Naive thymus-derived CD8-positive, alpha-beta T cell (primary cell): ENCODE data around the gene CUL5. TPM values are rescaled to one million over a fixed set of nuclear protein-coding genes. Genes with fewer than 3 reads are reported as not detected.

Experiments
- ATAC-seq, 2 donors: fragments of 150-1000 bp; cut with Tn5 transposase in 1 of 2; sonication (Bioruptor Pico), chemical (Tn5 transposase) in 1 of 2; 1 replicate in 1 of 2; 2 replicates in 1 of 2; pipeline ENCODE4 v1.10.0; 2021; ENCODE audit warnings: mild to moderate bottlenecking in 2 of 2, moderate library complexity in 2 of 2
- POLR2A ChIA-PET: fragments of 350-600 bp; sonication (Branson Sonifier 250); formaldehyde crosslinking; loops from one replicate; lab custom pipeline; 2021; ENCODE audit warnings: antibody characterized with exemption; lab: Charles Lee
- DNase-seq, 10 donors: peaks; one replicate each; pipeline versions ENCODE4 v3.0.0 to v3.0.0-alpha.2; 2020 to 2022
- H3K27ac Mint-ChIP-seq, 10 donors: one replicate each; pipeline ENCODE4 v1.8.0; 2020 to 2022; ENCODE audit warnings: mild to moderate bottlenecking in 10 of 10, mixed read lengths in 10 of 10, moderate library complexity in 4 of 10, inconsistent platforms in 1 of 10
- H3K27me3 Mint-ChIP-seq, 5 donors: one replicate each; pipeline ENCODE4 v1.8.0; 2021 to 2022; ENCODE audit warnings: mixed read lengths in 5 of 5
- H3K36me3 Mint-ChIP-seq, 3 donors: one replicate each; pipeline ENCODE4 v1.8.0; 2020 to 2022; ENCODE audit warnings: mixed read lengths in 3 of 3, mild to moderate bottlenecking in 2 of 3, inconsistent platforms in 1 of 3
- H3K4me1 Mint-ChIP-seq, 4 donors: one replicate each; pipeline ENCODE4 v1.8.0; 2021 to 2022; ENCODE audit warnings: mixed read lengths in 4 of 4
- H3K4me3 Mint-ChIP-seq, 10 donors: one replicate each; pipeline ENCODE4 v1.8.0; 2020 to 2022; ENCODE audit warnings: mild to moderate bottlenecking in 10 of 10, mixed read lengths in 10 of 10, moderate library complexity in 6 of 10, inconsistent platforms in 1 of 10
- H3K9me3 Mint-ChIP-seq, 9 donors: one replicate each; pipeline ENCODE4 v1.8.0; 2020 to 2022; ENCODE audit warnings: mixed read lengths in 9 of 9, mild to moderate bottlenecking in 3 of 9, inconsistent platforms in 1 of 9, moderate library complexity in 1 of 9
- polyA plus RNA-seq, 3 donors: library from polyadenylated mRNA; unstranded; fragments of 300-500 nt; fragmentation: Illumina TruSeq; gene quantifications; one replicate each; pipeline ENCODE4 v1.2.3, GENCODE V29; 2021
- total RNA-seq, 8 experiments: library from RNA in 2 of 8; stranded (reverse) in 2 of 8; gene quantifications; one replicate each; pipeline ENCODE4 v1.2.3 and lab custom pipeline; 2021 to 2026

The CUL5 gene
- 10 to 100 TPM; 36.2 to 38.4 TPM for total RNA-seq
- polyA plus RNA-seq: 10 to 100 TPM; 31.7 to 44.2 (median 38.2) TPM
- 41.8 to 86.2 (median 76.1) reads per million in 6 experiments for total RNA-seq (lab: John Stamatoyannopoulos, UW)

- DNase-seq (peak; percentile 81 to 93 (median 90)), ATAC-seq (peak; percentile 86 to 87)
- Mint-ChIP-seq H3K9me3 (no peaks in the 10 kb centered on the region), H3K27ac (peak within 1 kb of the TSS; percentile 94 to 99 (median 98)), H3K36me3 (peaks cover 0 to 4% (median 0%) of the 10 kb centered on the region in 3 donors), H3K4me1 (peaks cover 8 to 16% (median 11%) of the 10 kb centered on the region in 4 donors), H3K27me3 (no peaks in the 10 kb centered on the region), H3K4me3 (peak within 1 kb of the TSS in 8 of 10 donors; percentile 95 to 99 (median 98))
- POLR2A ChIA-PET: interaction anchor here (0.6 to 1.5 kb wide), 14 partner anchors 9 to 1932 kb away, joined by 3 to 11 read pairs (median 4); partner anchors contain the start of genes ALKBH8, ATM, CWF19L2 and DDX10
Measured at GRCh38 chr11:108008656-108009496, at the start of gene CUL5. Gene CUL5, plus strand, starts transcription at chr11:108008898. Its CDS starts 451 bp downstream, at chr11:108009349.

- H3K4me3 Mint-ChIP-seq: no peak overlapping the region
- peaks cover 0 to 6% (median 1%) of the 10 kb centered on the region in 4 donors for H3K4me1 Mint-ChIP-seq
- H3K36me3 Mint-ChIP-seq: no peaks in the 10 kb centered on the region
- peaks cover 8 to 21% (median 16%) of the 10 kb centered on the region in 5 donors for H3K27me3 Mint-ChIP-seq
- POLR2A ChIA-PET: no interaction called here
- no peak for ATAC-seq
- no peaks in the 10 kb centered on the region for H3K9me3 Mint-ChIP-seq
- DNase-seq: no peak
- no peak overlapping the region for H3K27ac Mint-ChIP-seq
Measured at GRCh38 chr11:107961480-107961879, 47.2 kb upstream of the CUL5 start.

- H3K27ac Mint-ChIP-seq: no peak overlapping the region
- H3K4me1 Mint-ChIP-seq: no peaks in the 10 kb centered on the region
Measured at GRCh38 chr11:107962181-107962580, 46.5 kb upstream of the CUL5 start.

DNA sequence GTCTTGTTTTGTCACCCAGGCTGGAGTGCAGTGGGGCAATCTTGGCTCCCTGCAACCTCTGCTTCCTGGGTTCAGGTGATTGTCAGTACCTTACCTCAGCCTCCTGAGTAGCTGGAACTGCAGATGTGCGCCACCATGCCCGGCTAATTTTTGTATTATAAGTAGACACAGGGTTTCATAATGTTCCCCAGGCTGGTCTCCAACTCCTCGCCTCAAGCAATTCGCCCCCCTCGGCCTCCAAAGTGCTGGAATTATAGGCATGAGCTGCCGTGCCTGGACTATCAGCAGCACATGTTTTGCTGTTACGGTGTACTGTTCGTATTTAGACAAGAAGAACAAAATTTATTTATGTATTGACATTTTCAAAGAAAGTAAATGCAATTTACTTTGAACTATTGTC lies 45.6 kb upstream of the CUL5 start:
- H3K27ac Mint-ChIP-seq: no peak overlapping the region
- H3K27me3 Mint-ChIP-seq: peaks cover 0 to 11% (median 8%) of the 10 kb centered on the region in 5 donors
- H3K4me3 Mint-ChIP-seq: no peak overlapping the region
- POLR2A ChIA-PET: no interaction called here
- no peaks in the 10 kb centered on the region for H3K4me1 Mint-ChIP-seq
- DNase-seq (no peak), ATAC-seq (no peak)
- H3K36me3 Mint-ChIP-seq: no peaks in the 10 kb centered on the region
- no peaks in the 10 kb centered on the region for H3K9me3 Mint-ChIP-seq

More at GRCh38 chr11:107962181-107962580, 46.5 kb upstream of the CUL5 start:
- Mint-ChIP-seq H3K27me3 (peaks cover 4 to 15% (median 11%) of the 10 kb centered on the region in 5 donors), H3K9me3 (no peaks in the 10 kb centered on the region), H3K4me3 (no peak overlapping the region), H3K36me3 (no peaks in the 10 kb centered on the region)
- POLR2A ChIA-PET: no interaction called here
- ATAC-seq (no peak), DNase-seq (no peak)

- Mint-ChIP-seq H3K27me3 (peaks cover 0 to 10% (median 0%) of the 10 kb centered on the region in 5 donors), H3K9me3 (no peaks in the 10 kb centered on the region), H3K4me1 (no peaks in the 10 kb centered on the region), H3K36me3 (no peaks in the 10 kb centered on the region), H3K4me3 (no peak overlapping the region), H3K27ac (no peak overlapping the region)
- DNase-seq (no peak), ATAC-seq (no peak)
- POLR2A ChIA-PET: no interaction called here
Measured at GRCh38 chr11:107969219-107969618, 39.5 kb upstream of the CUL5 start.

GRCh38 chr11:107970049-107970448 lies 38.6 kb upstream of the CUL5 start:
- POLR2A ChIA-PET: no interaction called here
- peaks cover 0 to 10% (median 2%) of the 10 kb centered on the region in 5 donors for H3K27me3 Mint-ChIP-seq
- peaks cover 0 to under 1% (median 0%) of the 10 kb centered on the region in 9 donors for H3K9me3 Mint-ChIP-seq
- no peak overlapping the region for H3K4me3 Mint-ChIP-seq
- peak overlapping the region in 1 of 10 donors; percentile 57 for H3K27ac Mint-ChIP-seq
- peaks cover 0 to 1% (median 0%) of the 10 kb centered on the region in 4 donors for H3K4me1 Mint-ChIP-seq
- no peak for ATAC-seq
- H3K36me3 Mint-ChIP-seq: no peaks in the 10 kb centered on the region
- DNase-seq: no peak

- Mint-ChIP-seq H3K4me3 (no peak overlapping the region), H3K4me1 (peaks cover 0 to 2% (median 0%) of the 10 kb centered on the region in 4 donors), H3K36me3 (no peaks in the 10 kb centered on the region), H3K9me3 (peaks cover 0 to 1% (median 0%) of the 10 kb centered on the region in 9 donors), H3K27ac (no peak overlapping the region), H3K27me3 (peaks cover 0 to 14% (median 2%) of the 10 kb centered on the region in 5 donors)
- POLR2A ChIA-PET: no interaction called here
- DNase-seq (no peak), ATAC-seq (no peak)
Measured at GRCh38 chr11:107973641-107974040, 35.1 kb upstream of the CUL5 start.

DNA sequence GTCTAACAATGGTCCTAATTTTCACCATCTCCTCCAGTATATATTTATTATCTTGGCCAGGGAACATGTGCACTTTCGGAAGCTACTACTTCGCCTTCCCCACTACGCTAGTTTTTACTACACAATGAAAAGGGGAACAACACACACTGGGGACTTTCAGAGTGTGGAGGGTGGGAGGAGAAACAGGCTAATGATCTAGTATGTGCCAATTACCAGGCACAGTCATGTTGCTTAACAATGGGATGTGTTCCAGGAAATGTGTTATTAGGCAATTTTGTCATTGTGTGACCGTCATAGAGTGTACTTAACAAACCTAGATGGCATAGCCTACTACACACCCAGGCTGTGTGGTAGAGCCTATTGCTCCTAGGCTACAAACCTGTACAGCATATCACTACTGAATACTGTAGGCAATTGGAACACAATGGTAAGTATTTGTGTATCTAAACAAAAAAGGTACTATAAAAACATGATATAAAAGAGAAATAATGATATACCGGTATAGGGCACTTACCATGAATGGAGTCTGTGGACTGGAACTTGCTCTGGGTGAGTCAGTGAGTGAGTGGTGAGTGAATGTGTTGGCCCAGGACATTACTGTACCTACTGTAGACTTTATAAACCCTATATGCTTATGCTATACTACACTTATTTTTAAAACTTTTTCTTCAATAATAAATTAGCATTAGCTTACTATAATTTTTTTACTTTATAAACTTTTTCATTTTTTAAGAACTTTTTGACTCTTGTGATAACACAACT lies 20.1 kb upstream of the CUL5 start:
- Mint-ChIP-seq H3K4me3 (no peak overlapping the region), H3K9me3 (peaks cover 0 to 4% (median 0%) of the 10 kb centered on the region in 9 donors), H3K27me3 (peaks cover 4 to 9% (median 7%) of the 10 kb centered on the region in 5 donors), H3K27ac (no peak overlapping the region), H3K4me1 (no peaks in the 10 kb centered on the region), H3K36me3 (no peaks in the 10 kb centered on the region)
- POLR2A ChIA-PET: no interaction called here
- no peak for ATAC-seq
- DNase-seq: no peak

DNA sequence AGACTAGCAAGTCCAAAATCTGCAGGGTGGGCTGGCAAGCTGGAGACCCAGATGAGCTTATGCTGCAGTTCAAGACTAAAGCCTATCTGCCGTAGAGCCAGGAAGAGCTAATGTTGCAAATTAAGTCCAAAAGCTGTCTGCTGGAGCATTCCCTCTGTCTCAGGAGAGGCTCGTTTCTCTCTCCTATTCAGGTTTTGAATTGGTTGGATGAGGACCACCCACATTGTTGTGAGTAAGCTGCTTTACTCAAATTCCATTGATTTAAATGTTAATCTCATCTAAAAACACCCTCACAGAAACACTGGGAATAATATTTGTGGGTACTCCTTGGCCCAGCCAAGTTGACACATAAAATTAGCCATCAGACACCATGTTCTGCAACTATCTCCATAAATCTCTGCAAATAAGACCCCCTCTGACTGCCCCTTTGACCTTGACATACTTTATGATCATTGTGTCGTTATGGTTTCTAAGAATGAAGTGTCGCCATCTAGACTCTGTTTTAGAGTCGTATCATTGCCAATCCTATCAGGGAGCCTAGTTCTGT lies 16.8 kb upstream of the CUL5 start:
- Mint-ChIP-seq H3K9me3 (no peaks in the 10 kb centered on the region), H3K4me1 (no peaks in the 10 kb centered on the region), H3K36me3 (no peaks in the 10 kb centered on the region), H3K27me3 (peaks cover 6 to 22% (median 10%) of the 10 kb centered on the region in 5 donors), H3K4me3 (no peak overlapping the region), H3K27ac (no peak overlapping the region)
- DNase-seq (no peak), ATAC-seq (no peak)
- POLR2A ChIA-PET: no interaction called here

DNA sequence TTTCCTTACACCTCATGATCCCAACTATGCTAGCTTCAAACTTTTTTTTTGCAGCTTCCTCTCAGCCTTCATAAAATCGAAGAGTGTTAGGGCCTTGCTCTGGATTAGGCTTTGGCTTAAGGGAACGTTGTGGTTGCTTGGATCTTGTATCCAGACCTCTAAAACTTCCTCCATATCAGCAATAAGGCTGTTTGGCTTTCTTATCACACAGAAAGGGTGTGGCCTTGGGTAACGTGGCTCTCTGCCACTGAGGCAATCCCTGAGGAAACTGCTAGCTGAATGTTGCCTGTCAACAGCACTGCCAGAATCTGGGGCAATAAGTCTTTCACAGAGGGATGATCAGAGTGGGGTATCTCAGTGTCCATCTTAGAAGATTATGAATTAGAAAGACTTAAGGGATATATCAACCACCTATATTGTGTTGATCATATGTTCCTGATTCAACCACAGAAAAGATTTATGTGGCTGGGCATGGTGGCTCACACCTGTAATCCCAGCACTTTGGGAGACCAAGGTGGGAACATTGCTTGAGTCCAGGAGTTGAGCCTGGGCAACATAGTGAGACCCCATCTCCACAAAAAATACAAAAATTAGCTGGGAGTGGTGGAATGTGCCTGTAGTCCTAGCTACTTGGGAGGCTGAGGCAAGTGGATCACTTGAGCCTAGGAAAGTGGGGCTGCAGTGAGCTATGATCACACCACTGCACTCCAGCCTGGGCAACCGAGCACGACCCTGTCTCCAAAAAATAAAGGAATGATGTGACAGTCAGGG lies 12.5 kb upstream of the CUL5 start:
- Mint-ChIP-seq H3K27ac (no peak overlapping the region), H3K4me1 (peaks cover 0 to 6% (median 0%) of the 10 kb centered on the region in 4 donors), H3K27me3 (peaks cover 4 to 25% (median 10%) of the 10 kb centered on the region in 5 donors), H3K36me3 (no peaks in the 10 kb centered on the region), H3K9me3 (no peaks in the 10 kb centered on the region), H3K4me3 (no peak overlapping the region)
- DNase-seq (no peak), ATAC-seq (no peak)
- POLR2A ChIA-PET: no interaction called here

DNA sequence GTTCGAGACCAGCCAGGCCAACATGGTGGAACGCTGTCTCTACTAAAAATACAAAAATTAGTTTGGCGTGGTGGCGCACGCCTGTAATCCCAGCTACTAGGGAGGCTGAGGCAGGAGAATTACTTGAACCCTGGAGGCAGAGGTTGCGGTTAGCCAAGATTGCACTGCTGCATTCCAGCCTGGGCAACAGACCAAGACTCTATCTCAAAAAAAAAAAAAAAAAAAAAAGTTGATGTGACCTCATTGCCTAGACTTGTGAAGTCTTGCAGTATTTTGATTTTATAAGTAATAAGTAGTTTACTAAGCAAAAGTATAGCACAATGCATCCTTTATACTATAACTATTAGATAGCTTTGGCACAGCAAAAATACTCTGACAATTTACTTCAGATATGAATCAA lies 9.9 kb upstream of the CUL5 start:
- ATAC-seq: no peak
- no peak overlapping the region for H3K4me3 Mint-ChIP-seq
- H3K27me3 Mint-ChIP-seq: peaks cover 0 to 17% (median 3%) of the 10 kb centered on the region in 5 donors
- POLR2A ChIA-PET: no interaction called here
- H3K36me3 Mint-ChIP-seq: no peaks in the 10 kb centered on the region
- peaks cover 0 to 6% (median under 1%) of the 10 kb centered on the region in 4 donors for H3K4me1 Mint-ChIP-seq
- no peak overlapping the region for H3K27ac Mint-ChIP-seq
- DNase-seq: no peak
- H3K9me3 Mint-ChIP-seq: no peaks in the 10 kb centered on the region
